ENCODE results near the gene RAPGEF4.
A peak's percentile ranks its signal among the peaks of the same experiment; 100 is the strongest.

RAPGEF4 gene

DNA sequence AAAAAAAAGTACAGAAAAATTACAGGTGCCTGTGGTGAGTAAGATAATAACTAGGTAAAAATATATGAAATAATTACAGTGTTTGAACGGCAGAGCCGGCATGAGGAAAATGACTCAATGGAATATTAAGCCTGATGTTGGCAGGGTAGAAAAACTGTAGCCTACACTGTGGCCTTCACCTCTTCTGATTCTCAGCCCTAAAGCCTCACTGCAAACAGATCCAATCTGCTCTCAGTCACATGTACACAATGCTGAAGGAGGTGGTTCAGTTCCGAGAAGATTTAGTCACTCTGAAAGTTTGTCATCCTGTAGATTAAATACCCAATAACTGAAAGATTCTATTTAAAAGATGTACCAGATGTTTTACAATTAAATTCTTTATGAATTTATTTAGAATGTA, 273.1 kb downstream of the RAPGEF4 start:
- no peaks in the 10 kb centered on the region for H3K79me2 ChIP-seq (ENCODE audit: low read length)
- H3K27me3 ChIP-seq (ENCODE audit: low read depth, low read length), result no peaks in the 10 kb centered on the region
- H3K4me3 ChIP-seq (ENCODE audit: low read length), result no peak overlapping the region
- H2AFZ ChIP-seq (ENCODE audit: low read depth, low read length), result no peak overlapping the region; the same call in 1 of the 2 replicates
- peaks cover 20% of the 10 kb centered on the region for H3K4me1 ChIP-seq (ENCODE audit: low read length)
- H3K9ac ChIP-seq (ENCODE audit: low read length), result no peak overlapping the region
- no peaks in the 10 kb centered on the region for H3K9me3 ChIP-seq (ENCODE audit: insufficient read depth, low read length)
- H4K20me1 ChIP-seq (ENCODE audit: insufficient read depth, low read length), result no peaks in the 10 kb centered on the region
- H3K4me2 ChIP-seq (ENCODE audit: low read length), result peak overlapping the region; percentile 5; the same call in 1 of the 2 replicates
- H3K36me3 ChIP-seq (replicated peaks; ENCODE audit: low read depth, low read length), result no peaks in the 10 kb centered on the region
- TF ChIP-seq, protein P1, sequence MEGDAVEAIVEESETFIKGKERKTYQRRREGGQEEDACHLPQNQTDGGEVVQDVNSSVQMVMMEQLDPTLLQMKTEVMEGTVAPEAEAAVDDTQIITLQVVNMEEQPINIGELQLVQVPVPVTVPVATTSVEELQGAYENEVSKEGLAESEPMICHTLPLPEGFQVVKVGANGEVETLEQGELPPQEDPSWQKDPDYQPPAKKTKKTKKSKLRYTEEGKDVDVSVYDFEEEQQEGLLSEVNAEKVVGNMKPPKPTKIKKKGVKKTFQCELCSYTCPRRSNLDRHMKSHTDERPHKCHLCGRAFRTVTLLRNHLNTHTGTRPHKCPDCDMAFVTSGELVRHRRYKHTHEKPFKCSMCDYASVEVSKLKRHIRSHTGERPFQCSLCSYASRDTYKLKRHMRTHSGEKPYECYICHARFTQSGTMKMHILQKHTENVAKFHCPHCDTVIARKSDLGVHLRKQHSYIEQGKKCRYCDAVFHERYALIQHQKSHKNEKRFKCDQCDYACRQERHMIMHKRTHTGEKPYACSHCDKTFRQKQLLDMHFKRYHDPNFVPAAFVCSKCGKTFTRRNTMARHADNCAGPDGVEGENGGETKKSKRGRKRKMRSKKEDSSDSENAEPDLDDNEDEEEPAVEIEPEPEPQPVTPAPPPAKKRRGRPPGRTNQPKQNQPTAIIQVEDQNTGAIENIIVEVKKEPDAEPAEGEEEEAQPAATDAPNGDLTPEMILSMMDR (IDR thresholded peaks at IDR 0.05; ENCODE audit: low read depth, low read length), result no peak
- TF ChIP-seq EZH2phosphoT487 (IDR thresholded peaks at IDR 0.05; ENCODE audit: low read depth), result no peak
- no peak overlapping the region for H3K27ac ChIP-seq (ENCODE audit: low read length)

DNA sequence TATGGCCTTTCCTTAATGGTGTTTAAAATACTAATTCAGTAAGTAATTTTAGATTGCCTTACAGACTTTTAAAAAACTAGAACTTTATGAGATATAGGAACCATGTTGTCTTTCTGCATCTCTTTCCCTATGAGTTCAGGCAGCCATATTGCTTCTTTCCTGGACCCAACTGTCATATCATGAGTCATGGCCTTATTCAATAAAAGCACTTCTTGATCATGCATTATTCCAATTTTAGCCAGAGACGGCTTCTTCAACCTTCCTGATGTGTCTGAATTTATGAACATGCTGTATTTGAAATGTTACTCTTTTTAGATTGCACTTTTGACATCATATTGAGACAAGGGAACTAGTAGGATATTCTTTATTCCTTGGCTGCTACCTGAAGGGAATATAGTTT, 274.6 kb downstream of the RAPGEF4 start:
- Histone ChIP-seq H3K9me3 (ENCODE audit: insufficient read depth, low read length) (no peaks in the 10 kb centered on the region), H3K36me3 (replicated peaks; ENCODE audit: low read depth, low read length) (no peaks in the 10 kb centered on the region), H4K20me1 (ENCODE audit: insufficient read depth, low read length) (no peaks in the 10 kb centered on the region), H3K27ac (ENCODE audit: low read length) (no peak overlapping the region), H3K4me2 (ENCODE audit: low read length) (no peak overlapping the region), H3K4me3 (ENCODE audit: low read length) (no peak overlapping the region), H3K27me3 (ENCODE audit: low read depth, low read length) (no peaks in the 10 kb centered on the region), H2AFZ (ENCODE audit: low read depth, low read length) (no peak overlapping the region), H3K79me2 (ENCODE audit: low read length) (no peaks in the 10 kb centered on the region), H3K4me1 (ENCODE audit: low read length) (peaks cover 14% of the 10 kb centered on the region), H3K9ac (ENCODE audit: low read length) (no peak overlapping the region)
- TF ChIP-seq, protein P1 (IDR thresholded peaks at IDR 0.05; ENCODE audit: low read depth, low read length), result no peak
- no peak for TF ChIP-seq EZH2phosphoT487 (IDR thresholded peaks at IDR 0.05; ENCODE audit: low read depth)

DNA sequence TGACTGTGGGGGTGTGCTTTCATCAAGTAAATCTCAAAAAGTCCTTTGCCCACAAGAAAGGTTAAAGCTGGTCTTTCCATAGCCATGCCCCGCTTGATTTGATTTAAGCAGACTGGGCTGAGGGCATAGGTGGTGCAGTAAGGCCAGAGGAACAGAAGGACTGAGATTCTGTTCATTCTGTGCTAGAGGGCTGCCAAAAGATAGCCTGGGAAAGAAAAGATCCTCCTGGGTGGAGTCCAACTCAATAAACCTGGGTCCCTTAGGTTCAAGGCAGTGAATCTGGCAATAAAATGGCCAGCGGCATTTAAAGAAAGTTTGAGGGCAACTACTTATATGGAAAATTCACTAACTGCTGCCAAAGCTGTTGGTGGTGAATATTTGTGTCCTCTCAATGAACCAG, 280.8 kb downstream of the RAPGEF4 start:
- Histone ChIP-seq H3K79me2 (ENCODE audit: low read length) (no peaks in the 10 kb centered on the region), H2AFZ (ENCODE audit: low read depth, low read length) (no peak overlapping the region), H3K4me2 (ENCODE audit: low read length) (no peak overlapping the region), H3K36me3 (replicated peaks; ENCODE audit: low read depth, low read length) (no peaks in the 10 kb centered on the region), H3K9ac (ENCODE audit: low read length) (no peak overlapping the region), H4K20me1 (ENCODE audit: insufficient read depth, low read length) (no peaks in the 10 kb centered on the region), H3K4me3 (ENCODE audit: low read length) (no peak overlapping the region), H3K27me3 (ENCODE audit: low read depth, low read length) (no peaks in the 10 kb centered on the region), H3K27ac (ENCODE audit: low read length) (no peak overlapping the region), H3K9me3 (ENCODE audit: insufficient read depth, low read length) (no peaks in the 10 kb centered on the region), H3K4me1 (ENCODE audit: low read length) (no peaks in the 10 kb centered on the region)
- TF ChIP-seq, protein P1 (IDR thresholded peaks at IDR 0.05; ENCODE audit: low read depth, low read length), result no peak
- no peak for TF ChIP-seq EZH2phosphoT487 (IDR thresholded peaks at IDR 0.05; ENCODE audit: low read depth)

DNA sequence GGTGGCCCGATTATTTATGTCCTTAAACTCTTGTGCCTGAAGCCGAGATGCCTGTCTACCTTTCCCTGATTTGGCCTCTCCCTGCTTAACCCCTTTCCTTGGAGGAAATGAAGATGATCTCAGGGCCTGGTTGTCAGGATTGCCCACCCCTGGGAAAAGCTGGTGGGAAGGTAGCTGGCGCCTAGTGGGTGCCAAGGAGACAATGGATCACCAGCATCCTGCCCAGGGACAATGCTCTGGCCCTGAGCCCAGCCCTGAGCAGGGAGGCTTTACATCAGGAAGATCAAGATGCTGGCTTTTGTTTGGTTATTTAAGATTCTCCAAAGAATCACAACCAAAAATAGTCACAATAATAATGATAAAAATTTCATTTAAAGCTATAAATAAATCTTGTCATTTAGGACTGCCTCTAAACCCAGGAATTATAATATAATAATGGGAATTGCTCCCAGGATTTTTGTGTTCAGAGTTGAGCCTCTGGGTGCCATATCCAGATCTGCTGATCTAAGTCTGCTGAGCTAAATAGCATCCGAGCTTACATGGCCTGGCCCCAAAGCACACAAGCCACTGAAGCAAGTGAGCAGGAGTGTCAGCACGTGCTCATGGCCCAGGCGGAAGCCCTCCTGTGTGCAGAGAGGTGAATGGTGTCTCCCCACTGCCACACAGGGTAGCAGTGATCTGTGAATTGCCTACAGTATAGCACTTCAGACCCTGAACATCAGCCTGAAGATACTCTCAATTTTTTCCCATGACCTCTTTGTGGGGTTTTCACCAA, 282.2 kb downstream of the RAPGEF4 start:
- Histone ChIP-seq H3K27me3 (ENCODE audit: low read depth, low read length) (no peaks in the 10 kb centered on the region), H3K9ac (ENCODE audit: low read length) (no peak overlapping the region), H2AFZ (ENCODE audit: low read depth, low read length) (no peak overlapping the region), H3K4me3 (ENCODE audit: low read length) (no peak overlapping the region), H3K4me1 (ENCODE audit: low read length) (peaks cover 3% of the 10 kb centered on the region; the same call in 1 of the 2 replicates), H3K36me3 (replicated peaks; ENCODE audit: low read depth, low read length) (no peaks in the 10 kb centered on the region), H3K27ac (ENCODE audit: low read length) (no peak overlapping the region), H4K20me1 (ENCODE audit: insufficient read depth, low read length) (no peaks in the 10 kb centered on the region), H3K79me2 (ENCODE audit: low read length) (no peaks in the 10 kb centered on the region), H3K4me2 (ENCODE audit: low read length) (no peak overlapping the region), H3K9me3 (ENCODE audit: insufficient read depth, low read length) (no peaks in the 10 kb centered on the region)
- no peak for TF ChIP-seq EZH2phosphoT487 (IDR thresholded peaks at IDR 0.05; ENCODE audit: low read depth)
- TF ChIP-seq, protein P1 (IDR thresholded peaks at IDR 0.05; ENCODE audit: low read depth, low read length), result no peak
